Gastrocnemius medialis (tissue), 4 donors: ENCODE measurements around the gene N4BP2. TPM values are rescaled to one million over a fixed set of nuclear protein-coding genes. Genes with fewer than 3 reads are reported as not detected.
A peak's percentile ranks its signal among the peaks of the same experiment; 100 is the strongest.

Experiments
- ATAC-seq, 2 donors: fragments of 150-250 bp; one replicate each; pipeline ENCODE4 v1.9.1; 2016
- DNase-seq, 2 donors: peaks; one replicate each; pipeline ENCODE4 v3.0.0-alpha.2; 2019
- H3K27ac ChIP-seq, 4 donors: fragments of 200-600 bp; sonication (generic); 1 replicate in 1 of 4; 2 replicates in 3 of 4; pipeline ENCODE4 v1.5.1; 2016 to 2018; ENCODE audit warnings: mild to moderate bottlenecking in 2 of 4, moderate library complexity in 1 of 4
- H3K27me3 ChIP-seq, 3 donors: fragments of 200-600 bp; sonication (generic) in 2 of 3; 1 replicate in 1 of 3; 2 replicates in 2 of 3; pipeline versions ENCODE4 v1.5.1 to v1.6.0; 2016 to 2019; ENCODE audit warnings: mild to moderate bottlenecking in 1 of 3, moderate library complexity in 1 of 3
- H3K36me3 ChIP-seq, 2 donors: fragments of 200-600 bp; sonication (generic) in 1 of 2; one replicate each; pipeline ENCODE4 v1.5.1; 2017 to 2018
- H3K4me1 ChIP-seq, 2 donors: fragments of 200-600 bp; sonication (generic) in 1 of 2; one replicate each; pipeline ENCODE4 v1.5.1; 2016 to 2017; ENCODE audit warnings: mild to moderate bottlenecking in 2 of 2
- H3K4me3 ChIP-seq, 4 donors: fragments of 200-600 bp; sonication (generic) in 3 of 4; 1 replicate in 1 of 4; 2 replicates in 3 of 4; pipeline ENCODE4 v1.5.1; 2016 to 2019; ENCODE audit warnings: mild to moderate bottlenecking in 2 of 4
- H3K9me3 ChIP-seq, 3 donors: fragments of 200-600 bp; sonication (generic) in 2 of 3; 1 replicate in 1 of 3; 2 replicates in 2 of 3; pipeline ENCODE4 v1.5.1; 2016 to 2019
- POLR2A ChIP-seq, 2 donors: fragments of 450-650 bp; IDR thresholded peaks; one replicate each; pipeline ENCODE4 v1.6.1; 2017; ENCODE audit warnings: antibody characterized with exemption in 2 of 2, mild to moderate bottlenecking in 2 of 2, moderate library complexity in 2 of 2
- in situ Hi-C, 4 donors: fragments of 200-750 bp; cut with MboI; loops; one replicate each; pipeline versions ENCODE4 v1.15.0 to v1.8.0; 2017; ENCODE audit warnings: low sequenced_read_pairs in 4 of 4
- intact Hi-C: fragments of 100-400 bp; cut with DNase I; formaldehyde crosslinking; loops from one replicate; pipeline ENCODE4 v1.15.1; 2023; ENCODE audit warnings: low total_unique reads
- total RNA-seq, 4 donors: library from RNA; depleted of rRNA; stranded (reverse); fragments of >200 nt; gene quantifications; one replicate each; pipeline versions ENCODE4 v1.1.0 to v1.2.3, GENCODE V29; 2016
- TF ChIP-seq, protein P1 (sequence below), 5 experiments: fragments of 450-650 bp in 3 of 5; fragments of 200-600 bp in 2 of 5; sonication (generic) in 2 of 5; IDR thresholded peaks in 4 of 5; conservative IDR thresholded peaks in 1 of 5; 1 replicate in 4 of 5; 2 replicates in 1 of 5; pipeline ENCODE4 v1.5.1; 2016 to 2019; ENCODE audit warnings: antibody characterized with exemption in 5 of 5, mild to moderate bottlenecking in 3 of 5, moderate library complexity in 3 of 5

The N4BP2 gene
- total RNA-seq, 4 donors from 2014 or later, result 1.3 to 7.0 (median 3.3) TPM

DNA sequence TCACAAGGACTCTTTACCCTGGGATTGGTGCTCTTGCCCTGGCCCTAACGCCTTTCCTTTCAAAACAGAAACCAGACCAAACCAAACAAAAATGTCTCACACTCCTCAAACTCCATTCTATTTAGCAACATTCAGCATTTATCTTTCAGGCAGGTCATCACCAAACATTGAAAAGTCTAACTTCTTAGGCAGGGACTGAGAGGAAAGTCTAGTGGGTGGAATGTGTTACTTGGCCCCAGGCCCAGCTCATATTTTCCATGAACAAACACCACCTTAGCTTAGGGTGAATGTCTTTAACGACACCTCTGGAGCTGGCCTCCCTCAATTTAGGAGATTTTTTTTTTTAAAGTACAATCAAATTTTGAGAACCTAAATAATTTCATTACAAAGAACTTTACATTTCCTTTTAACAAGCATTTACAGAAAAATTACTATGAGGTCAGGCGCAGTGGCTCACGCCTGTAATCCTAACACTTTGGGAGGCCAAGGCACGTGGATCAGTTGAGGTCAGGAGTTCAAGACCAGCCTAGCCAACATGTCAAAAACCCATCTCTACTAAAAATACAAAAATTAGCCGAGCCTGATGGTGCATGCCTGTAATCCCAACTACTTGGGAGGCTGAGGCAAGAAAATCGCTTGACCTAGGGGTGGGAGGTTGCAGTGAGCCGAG is 10.2 kb upstream of the N4BP2 start:
- DNase-seq (no peak), ATAC-seq (no peak)
- no peak overlapping the region for H3K4me3 ChIP-seq
- intact Hi-C loops, result no loop called here
- H3K4me1 ChIP-seq, result no peaks in the 10 kb centered on the region
- H3K36me3 ChIP-seq, result no peaks in the 10 kb centered on the region
- in situ Hi-C loops, result no loop called here
- no peaks in the 10 kb centered on the region for H3K9me3 ChIP-seq
- no peak overlapping the region for H3K27ac ChIP-seq
- H3K27me3 ChIP-seq, result no peaks in the 10 kb centered on the region
- TF ChIP-seq, protein P1, sequence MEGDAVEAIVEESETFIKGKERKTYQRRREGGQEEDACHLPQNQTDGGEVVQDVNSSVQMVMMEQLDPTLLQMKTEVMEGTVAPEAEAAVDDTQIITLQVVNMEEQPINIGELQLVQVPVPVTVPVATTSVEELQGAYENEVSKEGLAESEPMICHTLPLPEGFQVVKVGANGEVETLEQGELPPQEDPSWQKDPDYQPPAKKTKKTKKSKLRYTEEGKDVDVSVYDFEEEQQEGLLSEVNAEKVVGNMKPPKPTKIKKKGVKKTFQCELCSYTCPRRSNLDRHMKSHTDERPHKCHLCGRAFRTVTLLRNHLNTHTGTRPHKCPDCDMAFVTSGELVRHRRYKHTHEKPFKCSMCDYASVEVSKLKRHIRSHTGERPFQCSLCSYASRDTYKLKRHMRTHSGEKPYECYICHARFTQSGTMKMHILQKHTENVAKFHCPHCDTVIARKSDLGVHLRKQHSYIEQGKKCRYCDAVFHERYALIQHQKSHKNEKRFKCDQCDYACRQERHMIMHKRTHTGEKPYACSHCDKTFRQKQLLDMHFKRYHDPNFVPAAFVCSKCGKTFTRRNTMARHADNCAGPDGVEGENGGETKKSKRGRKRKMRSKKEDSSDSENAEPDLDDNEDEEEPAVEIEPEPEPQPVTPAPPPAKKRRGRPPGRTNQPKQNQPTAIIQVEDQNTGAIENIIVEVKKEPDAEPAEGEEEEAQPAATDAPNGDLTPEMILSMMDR (IDR thresholded peaks at IDR 0.05 in 4 of 5, conservative IDR thresholded peaks at IDR 0.05 in 1 of 5), result no peak
- no peak for TF ChIP-seq POLR2A (IDR thresholded peaks at IDR 0.05)

- TF ChIP-seq, protein P1 (IDR thresholded peaks at IDR 0.05 in 4 of 5, conservative IDR thresholded peaks at IDR 0.05 in 1 of 5), result no peak
- TF ChIP-seq POLR2A (IDR thresholded peaks at IDR 0.05), result no peak
- in situ Hi-C loops, result loop anchor here (10.0 to 25.0 kb wide), 2 partner anchors 259 to 262 kb away; no protein-coding TSS in a partner anchor
- intact Hi-C loops, result no loop called here
- Histone ChIP-seq H3K4me3 (no peak overlapping the region), H3K27me3 (no peaks in the 10 kb centered on the region), H3K4me1 (peaks cover 1 to 9% of the 10 kb centered on the region in 2 donors), H3K9me3 (no peaks in the 10 kb centered on the region), H3K36me3 (no peaks in the 10 kb centered on the region), H3K27ac (no peak overlapping the region)
- ATAC-seq (no peak), DNase-seq (no peak)
These were observed 3.5 kb upstream of the N4BP2 start for GRCh38 chr4:40053161-40053560.

DNA sequence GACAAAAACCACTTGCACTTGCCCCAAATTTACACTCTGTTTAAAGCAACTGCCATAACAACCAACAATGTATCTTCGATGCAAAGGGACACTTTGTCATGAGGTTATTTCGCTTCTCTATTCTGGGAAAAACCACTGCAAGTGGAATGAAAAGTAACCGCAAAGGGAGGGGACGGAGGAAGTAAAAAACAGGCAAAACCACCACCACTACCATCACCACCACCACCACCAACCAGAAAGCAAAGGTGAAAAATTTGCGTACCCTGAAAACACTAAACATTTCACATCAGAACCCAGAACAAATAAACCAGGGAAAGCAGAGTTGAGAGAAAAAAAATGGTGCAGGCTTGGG is 1.2 kb upstream of the N4BP2 start:
- Histone ChIP-seq H3K27me3 (no peaks in the 10 kb centered on the region), H3K9me3 (no peaks in the 10 kb centered on the region), H3K4me3 (peak overlapping the region; percentile 77 to 99 (median 85)), H3K4me1 (peaks cover 3 to 13% of the 10 kb centered on the region in 2 donors), H3K36me3 (no peaks in the 10 kb centered on the region), H3K27ac (peak overlapping the region; percentile 94 to 99 (median 96))
- in situ Hi-C loops (loop anchor here (10.0 to 25.0 kb wide), 2 partner anchors 257 to 259 kb away; no protein-coding TSS in a partner anchor), intact Hi-C loops (loop anchor here (5.0 kb wide), 2 partner anchors 528 to 598 kb away; partner anchors contain the start of genes LIAS, RPL9 and UGDH)
- DNase-seq (no peak), ATAC-seq (no peak)
- TF ChIP-seq, protein P1 (IDR thresholded peaks at IDR 0.05 in 4 of 5, conservative IDR thresholded peaks at IDR 0.05 in 1 of 5), result no peak
- no peak for TF ChIP-seq POLR2A (IDR thresholded peaks at IDR 0.05)

DNA sequence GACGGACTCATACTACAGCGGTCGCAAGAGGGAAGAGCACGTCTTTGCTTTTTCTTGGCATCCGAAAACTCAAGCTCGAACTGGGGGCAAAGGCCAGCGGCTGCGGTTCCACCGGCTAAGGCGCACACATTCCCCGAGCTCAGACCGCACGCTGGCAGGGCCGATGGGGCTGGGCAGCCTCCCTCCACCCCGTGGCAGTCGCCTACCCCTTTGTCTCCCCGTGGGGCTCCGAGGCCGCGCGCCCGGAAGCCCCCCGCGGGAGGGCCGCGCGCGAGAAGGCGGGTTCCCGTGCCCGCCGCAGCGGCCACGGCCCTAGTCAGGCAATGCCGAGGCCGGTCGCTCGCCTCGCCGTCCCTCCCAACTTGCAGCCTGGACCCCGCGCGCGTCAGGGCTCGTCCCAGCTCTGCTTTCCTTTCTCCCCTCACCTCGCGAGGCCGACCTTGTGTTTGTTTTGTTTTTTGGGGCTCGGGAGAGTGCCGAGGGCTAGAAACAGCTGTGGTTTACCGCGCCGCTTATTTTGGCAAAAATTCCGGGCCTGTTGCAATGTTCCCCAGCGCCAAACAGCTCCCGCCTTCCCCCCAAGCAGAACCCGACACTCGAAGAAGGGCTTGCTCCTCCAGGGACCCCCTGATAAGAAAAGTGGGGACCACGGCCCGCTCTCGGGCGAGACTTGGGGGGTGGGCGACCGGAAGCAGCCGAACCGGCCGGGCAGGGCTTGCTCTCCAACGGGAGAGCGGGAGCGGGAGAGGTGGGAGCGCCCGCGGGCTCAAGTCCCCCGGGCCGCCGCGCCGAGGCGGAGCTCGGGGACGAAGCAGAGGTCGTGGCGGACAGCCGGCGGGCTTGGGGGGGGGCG is 561 bp upstream of the N4BP2 start:
- in situ Hi-C loops (loop anchor here (10.0 to 25.0 kb wide), 2 partner anchors 256 to 259 kb away; no protein-coding TSS in a partner anchor), intact Hi-C loops (loop anchor here (1.0 to 5.0 kb wide), 7 partner anchors 253 to 873 kb away; partner anchors contain the start of genes LIAS, RPL9, SMIM14 and UGDH)
- peaks cover 3 to 13% of the 10 kb centered on the region in 2 donors for H3K4me1 ChIP-seq
- no peaks in the 10 kb centered on the region for H3K36me3 ChIP-seq
- H3K4me3 ChIP-seq, result peak overlapping the region; percentile 77 to 99 (median 85)
- peak in 1 of 2 donors; percentile 5 for TF ChIP-seq POLR2A (IDR thresholded peaks at IDR 0.05)
- TF ChIP-seq, protein P1 (IDR thresholded peaks at IDR 0.05 in 4 of 5, conservative IDR thresholded peaks at IDR 0.05 in 1 of 5), result no peak
- H3K27ac ChIP-seq, result peak overlapping the region; percentile 94 to 99 (median 96)
- DNase-seq (peak; percentile 14 to 60), ATAC-seq (peak; percentile 27 to 52)
- H3K9me3 ChIP-seq, result no peaks in the 10 kb centered on the region
- no peaks in the 10 kb centered on the region for H3K27me3 ChIP-seq
